GM08714 (cell line): ENCODE data around the gene GPATCH1.
"Not testable (repeated sequence)": the region's sequence is repeated elsewhere in the genome, so short reads cannot be mapped to it uniquely, and the experiment has no call there.

Experiments used
- H3K4me3 ChIP-seq: fragments of 200-500 bp; sonication (Bioruptor generic); 2 replicates; pipeline ENCODE4 v1.5.1; 2014; ENCODE audit warnings: mild to moderate bottlenecking, low read length, inconsistent platforms
- ZNF274 ChIP-seq: IDR thresholded peaks from 2 replicates; pipeline ENCODE4 v1.6.1; 2012; ENCODE audit warnings: mild to moderate bottlenecking, low read depth, low read length

The GPATCH1 gene, protein sequence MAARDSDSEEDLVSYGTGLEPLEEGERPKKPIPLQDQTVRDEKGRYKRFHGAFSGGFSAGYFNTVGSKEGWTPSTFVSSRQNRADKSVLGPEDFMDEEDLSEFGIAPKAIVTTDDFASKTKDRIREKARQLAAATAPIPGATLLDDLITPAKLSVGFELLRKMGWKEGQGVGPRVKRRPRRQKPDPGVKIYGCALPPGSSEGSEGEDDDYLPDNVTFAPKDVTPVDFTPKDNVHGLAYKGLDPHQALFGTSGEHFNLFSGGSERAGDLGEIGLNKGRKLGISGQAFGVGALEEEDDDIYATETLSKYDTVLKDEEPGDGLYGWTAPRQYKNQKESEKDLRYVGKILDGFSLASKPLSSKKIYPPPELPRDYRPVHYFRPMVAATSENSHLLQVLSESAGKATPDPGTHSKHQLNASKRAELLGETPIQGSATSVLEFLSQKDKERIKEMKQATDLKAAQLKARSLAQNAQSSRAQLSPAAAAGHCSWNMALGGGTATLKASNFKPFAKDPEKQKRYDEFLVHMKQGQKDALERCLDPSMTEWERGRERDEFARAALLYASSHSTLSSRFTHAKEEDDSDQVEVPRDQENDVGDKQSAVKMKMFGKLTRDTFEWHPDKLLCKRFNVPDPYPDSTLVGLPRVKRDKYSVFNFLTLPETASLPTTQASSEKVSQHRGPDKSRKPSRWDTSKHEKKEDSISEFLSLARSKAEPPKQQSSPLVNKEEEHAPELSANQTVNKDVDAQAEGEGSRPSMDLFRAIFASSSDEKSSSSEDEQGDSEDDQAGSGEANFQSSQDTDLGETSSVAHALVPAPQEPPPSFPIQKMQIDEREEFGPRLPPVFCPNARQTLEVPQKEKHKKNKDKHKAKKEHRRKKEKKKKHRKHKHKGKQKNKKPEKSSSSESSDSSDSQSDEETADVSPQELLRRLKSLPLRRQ

DNA sequence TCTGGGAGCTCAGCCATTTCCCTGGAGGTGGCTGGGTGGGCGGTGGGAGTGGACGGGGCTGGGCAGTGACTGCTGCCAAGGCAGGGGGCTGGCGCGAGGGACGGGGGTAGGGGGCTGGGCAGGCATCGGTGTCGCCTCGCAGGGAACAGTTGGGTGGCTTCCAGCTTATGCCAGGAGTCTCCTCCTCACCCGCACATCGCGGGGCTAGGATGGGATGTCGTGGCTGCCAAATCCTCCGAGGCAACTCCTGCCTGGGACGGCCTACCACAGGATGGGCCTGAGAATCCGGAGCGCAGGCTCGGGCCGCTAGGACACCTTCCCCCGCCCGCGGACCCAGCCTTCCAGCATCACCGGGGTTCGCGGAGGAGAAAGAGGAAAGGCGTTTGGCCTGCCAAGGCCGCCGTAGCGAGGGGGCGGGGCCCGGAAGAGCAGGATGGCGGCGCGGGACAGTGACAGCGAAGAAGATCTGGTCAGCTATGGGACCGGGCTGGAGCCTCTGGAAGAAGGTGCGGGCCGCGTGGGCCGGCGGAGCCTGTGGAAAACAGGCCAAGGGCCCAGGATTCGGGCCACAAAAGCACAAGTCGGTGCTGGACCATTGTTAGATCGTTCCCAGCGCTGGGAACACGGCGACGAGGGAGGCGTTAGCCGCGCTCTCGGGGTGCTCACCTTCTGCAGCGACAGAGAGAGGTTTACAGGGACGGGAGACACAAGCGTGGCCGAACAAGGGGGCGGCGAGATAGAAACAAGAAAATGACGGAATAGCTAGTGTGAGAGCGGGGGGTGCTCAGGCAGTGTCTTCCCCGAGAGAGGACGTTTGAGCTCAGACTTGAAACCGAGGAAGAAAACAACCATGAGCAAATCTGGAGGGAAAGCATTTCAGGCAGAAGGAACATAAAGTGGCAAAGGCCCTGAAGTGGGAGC lies at the start of gene GPATCH1:
TSS of gene GPATCH1 (plus strand) at position 421 of the 921 bp plus-strand sequence. CDS start at position 434, 13 bp downstream.
- no peak for TF ChIP-seq ZNF274
- H3K4me3 ChIP-seq = peak within 1 kb of the TSS; percentile 93

DNA sequence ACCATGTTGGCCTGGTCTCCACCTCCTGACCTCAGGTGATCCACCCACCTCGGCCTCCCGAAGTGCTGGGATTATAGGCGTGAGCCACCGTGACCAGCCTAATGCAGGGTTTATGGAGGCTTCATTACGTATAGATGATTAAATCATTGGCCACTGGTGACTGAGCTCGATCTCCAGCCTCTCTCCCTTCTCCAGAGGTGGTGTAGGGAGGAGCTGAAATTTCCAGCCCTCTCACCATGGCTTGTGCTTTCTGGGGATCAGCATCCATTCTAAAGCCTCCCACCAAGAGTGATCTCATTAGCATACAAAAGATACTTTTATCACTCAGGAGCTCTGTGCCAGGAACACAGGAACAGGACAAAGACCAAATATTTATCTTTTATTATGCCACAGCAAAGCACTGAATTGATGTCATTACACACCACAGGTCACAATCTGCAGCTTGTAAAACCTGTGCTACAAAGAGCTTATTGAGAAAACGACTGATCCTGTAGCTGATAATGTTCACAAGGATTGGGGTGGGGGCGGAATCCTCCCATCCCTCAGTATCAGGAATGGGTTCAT lies 48.7 kb upstream of the GPATCH1 start:
- no peak overlapping the region for H3K4me3 ChIP-seq
- no peak for TF ChIP-seq ZNF274

DNA sequence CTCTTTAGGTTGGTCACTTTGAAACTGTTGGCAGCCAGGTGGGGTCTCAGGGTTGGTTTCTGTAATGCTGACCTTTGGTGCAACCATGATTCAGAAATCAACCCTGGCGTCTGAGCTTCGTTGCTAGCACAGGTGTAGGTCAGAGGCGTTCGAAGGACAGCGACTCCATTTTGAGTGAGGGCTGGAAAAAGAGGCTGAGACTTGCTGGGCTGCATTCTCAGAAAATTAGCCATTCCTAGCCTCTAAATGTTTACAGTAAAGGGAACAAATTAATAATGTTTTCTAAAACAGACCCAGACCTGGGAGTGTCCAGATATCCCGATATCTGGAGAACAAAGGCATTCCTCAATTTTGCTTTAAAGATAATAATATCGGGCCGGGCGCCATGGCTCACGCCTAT lies 45.5 kb upstream of the GPATCH1 start:
- no peak for TF ChIP-seq ZNF274
- no peak overlapping the region for H3K4me3 ChIP-seq

DNA sequence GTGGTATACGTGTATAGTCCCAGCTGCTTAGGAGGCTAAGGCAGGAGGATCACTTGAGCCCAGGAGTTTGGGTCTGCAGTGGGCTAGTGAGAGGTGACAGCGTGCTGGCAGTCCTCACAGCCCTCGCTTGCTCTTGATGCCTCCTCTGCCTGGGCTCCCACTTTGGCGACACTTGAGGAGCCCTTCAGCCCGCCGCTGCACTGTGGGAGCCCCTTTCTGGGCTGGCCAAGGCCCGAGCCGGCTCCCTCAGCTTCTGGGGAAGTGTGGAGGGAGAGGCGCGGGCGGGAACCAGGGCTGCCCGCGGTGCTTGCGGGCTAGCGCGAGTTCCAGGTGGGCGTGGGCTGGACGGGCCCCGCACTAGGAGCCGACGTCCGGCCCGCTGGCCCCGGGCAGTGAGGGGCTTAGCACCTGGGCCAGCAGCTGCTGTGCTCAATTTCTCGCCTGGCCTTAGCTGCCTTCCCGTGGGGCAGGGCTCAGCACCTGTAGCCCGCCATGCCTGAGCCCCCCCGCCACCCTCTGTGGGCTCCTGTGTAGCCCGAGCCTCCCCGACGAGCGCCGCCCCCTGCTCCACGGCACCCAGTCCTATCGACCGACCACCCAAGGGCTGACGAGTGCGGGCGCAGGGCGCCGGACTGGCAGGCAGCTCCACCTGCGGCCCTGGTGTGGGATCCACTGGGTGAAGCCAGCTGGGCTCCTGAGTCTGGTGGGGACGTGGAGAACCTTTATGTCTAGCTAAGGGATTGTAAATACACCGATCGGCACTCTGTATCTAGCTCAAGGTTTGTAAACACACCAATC lies 44.4 kb upstream of the GPATCH1 start:
- H3K4me3 ChIP-seq = not testable (repeated sequence)

DNA sequence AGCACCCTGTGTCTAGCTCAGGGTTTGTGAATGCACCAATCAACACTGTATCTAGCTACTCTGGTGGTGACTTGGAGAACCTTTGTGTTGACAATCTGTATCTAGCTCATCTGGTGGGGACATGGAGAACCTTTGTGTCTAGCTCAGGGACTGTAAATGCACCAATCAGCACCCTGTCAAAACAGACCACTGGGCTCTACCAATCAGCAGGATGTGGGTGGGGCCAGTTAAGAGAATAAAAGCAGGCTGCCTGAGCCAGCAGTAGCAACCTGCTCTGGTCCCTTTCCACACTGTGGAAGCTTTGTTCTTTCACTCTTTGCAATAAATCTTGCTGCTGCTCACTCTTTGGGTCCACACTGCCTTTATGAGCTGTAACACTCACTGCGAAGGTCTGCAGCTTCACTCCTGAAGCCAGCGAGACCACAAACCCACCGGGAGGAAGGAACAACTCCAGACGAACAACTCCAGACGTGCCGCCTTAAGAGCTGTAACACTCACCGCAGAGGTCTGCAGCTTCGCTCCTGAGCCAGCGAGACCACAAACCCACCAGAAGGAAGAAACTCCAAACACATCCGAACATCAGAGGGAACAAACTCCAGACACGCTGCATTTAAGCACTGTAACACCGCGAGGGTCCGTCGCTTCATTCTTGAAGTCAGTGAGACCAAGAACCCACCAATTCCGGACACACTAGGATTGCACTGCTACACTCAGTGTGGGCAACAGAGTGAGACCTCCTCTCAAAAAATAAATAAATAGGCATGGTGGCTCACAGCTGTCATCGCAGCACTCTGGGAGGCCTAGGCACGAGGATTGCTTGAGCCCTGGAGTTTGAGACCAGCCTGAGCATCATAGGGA lies 43.6 kb upstream of the GPATCH1 start:
- not testable (repeated sequence) for H3K4me3 ChIP-seq

DNA sequence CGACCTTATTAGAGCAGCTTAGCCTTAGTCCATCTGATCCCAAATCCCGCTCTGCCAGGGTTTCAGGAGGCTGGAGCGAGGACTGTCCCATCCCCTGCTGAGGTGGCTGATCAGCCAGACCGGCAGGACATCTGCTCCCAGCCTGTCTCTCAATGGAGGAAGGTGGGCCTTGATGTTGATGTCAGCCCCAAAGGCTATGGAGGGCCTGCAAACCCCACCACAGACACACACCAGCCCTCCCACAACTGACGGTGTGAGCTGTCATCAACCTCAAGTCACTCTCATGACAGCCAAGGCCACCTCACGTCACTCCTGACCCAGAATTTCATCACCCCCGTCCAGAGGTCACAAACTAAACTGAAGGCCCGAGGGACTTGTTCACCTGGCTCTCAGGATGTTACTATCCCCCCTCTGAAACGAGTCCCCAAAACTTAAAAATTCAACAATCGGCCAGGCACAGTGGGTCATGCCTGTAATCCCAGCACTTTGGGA lies 41.8 kb upstream of the GPATCH1 start:
- no peak overlapping the region for H3K4me3 ChIP-seq
- TF ChIP-seq ZNF274 = no peak

DNA sequence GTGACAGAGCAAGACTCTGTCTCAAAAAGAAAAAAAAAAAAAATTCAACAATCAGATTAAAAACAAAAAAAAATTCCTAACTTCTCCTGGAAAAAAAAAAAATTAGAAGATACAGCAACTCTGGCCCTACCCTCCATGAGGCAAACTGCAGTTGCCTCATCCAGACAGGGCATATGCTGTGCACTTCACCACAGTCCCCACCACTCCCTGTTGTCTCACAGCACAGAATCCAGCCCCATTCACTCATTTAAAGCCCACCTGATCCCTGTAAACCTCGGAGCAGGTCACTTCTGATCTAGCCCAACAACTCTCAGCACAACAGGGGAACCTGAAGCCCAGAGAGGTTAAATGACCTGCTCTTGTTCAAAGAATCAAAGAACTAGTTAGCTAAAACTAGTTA lies 41.2 kb upstream of the GPATCH1 start:
- no peak overlapping the region for H3K4me3 ChIP-seq
- TF ChIP-seq ZNF274 = no peak

DNA sequence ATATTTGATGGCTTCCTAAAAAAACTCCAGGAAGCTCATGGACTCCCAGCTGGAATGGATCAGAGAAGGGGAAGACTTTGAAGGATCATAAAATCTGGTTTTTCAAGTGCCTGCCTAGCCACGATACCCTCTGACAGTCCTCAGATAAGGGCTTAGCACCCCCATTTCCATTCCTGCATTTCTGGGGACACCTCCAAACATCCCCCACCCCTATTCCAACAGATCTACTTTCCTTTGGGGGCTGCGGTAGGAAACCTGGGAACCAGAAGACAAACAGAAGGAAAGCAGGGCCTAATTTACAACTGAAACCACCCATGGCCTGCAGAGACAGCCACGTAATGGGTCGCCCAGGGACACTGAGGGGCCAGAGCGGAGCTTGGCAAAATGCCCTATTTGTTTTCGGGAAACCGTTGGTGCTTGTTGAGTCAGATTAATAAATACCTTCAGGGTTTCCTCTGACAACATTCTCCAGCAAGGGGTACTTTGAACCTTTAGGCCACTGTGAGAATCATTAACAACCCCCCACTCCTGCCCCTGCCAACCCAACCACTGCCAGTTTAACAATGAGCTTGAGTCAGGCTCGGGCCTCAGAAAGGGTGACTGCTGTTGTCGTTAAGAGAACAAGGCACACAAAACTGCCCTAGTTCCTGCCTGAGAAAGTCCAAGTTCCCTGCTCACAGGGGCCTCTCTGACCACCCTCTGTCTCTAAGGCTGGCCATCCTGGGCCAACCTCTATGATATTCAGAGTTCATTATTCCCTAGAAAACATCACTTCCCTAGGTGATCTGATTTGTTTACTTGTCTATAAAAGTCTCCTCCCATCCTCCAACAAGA lies 39.8 kb upstream of the GPATCH1 start:
- no peak overlapping the region for H3K4me3 ChIP-seq
- no peak for TF ChIP-seq ZNF274

DNA sequence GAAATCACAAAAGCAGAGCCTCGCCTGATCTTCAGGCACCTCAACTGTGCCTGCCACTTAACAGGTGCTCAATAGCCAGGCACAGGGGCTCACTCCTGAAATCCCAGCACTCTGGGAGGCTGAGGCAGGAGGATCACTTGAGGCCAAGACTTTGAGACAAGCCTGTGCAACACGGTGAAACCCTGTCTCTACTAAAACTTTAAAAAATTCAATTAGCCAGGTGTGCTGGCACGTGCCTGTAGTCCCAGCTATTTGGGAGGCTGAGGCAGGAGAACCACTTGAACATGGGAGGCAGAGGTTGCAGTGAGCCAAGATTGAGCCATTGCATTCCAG lies 39.2 kb upstream of the GPATCH1 start:
- H3K4me3 ChIP-seq = not testable (repeated sequence)

DNA sequence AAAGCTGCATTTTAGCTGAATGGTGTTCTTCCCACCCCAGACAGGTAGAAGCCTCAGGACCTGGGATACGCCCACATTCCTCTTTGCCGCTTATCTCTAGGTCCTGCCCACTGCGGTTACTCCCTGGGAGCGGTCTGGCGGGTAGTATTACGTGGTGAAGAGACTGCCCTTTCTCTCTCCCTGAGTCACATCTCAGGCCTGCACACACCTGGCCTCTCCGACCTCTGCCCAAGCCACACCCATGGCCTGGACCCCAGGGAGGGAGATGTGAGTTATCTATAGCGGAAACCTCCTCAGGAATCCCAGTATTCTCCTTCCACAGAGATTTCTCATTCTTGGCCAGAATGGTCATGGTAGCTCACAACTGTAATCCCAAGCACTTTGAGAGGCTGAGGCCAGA lies 33.6 kb upstream of the GPATCH1 start:
- TF ChIP-seq ZNF274 = no peak
- no peak overlapping the region for H3K4me3 ChIP-seq
